Measurements from ENCODE around the gene IRF2BP2.

Gene IRF2BP2

GRCh38 chr1:234582681-234583301, 27.2 kb downstream of the IRF2BP2 start:
- no peak for DNase-seq

- no peak for DNase-seq
Measured at GRCh38 chr1:234582186-234582585, 27.8 kb downstream of the IRF2BP2 start.

DNA sequence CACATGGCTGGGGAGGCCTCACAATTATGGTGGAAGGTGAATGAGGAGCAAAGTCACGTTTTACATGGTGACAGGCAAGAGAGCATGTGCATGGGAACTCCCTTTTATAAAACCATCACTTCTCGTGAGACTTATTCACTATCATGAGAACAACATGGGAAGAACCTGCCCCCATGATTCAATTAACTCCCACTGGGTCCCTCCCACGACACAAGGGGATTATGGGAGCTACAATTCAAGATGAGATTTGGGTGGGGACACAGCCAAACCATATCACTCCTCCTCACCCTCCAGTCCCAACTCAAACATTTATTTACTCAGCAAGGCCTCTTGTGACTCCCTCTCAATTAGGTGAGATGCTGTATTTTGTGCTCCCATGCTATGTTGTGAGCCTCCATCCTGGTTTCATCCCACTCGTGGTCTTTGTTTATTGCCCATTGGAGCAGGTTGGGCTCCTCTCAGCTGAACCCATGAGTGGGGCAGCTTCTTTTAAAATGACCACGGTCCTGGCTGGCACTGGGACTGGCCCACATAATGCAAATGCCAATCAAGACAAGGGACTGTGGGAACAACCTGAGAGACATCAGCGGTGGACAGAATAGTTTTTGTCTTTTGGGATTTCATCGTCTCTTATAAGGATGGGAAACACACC, 28.8 kb downstream of the IRF2BP2 start:
- no peak for DNase-seq

GRCh38 chr1:234579967-234580366, 30.0 kb downstream of the IRF2BP2 start:
- peak; percentile 31 to 80 (median 57) for DNase-seq

- DNase-seq, result no peak
Measured at GRCh38 chr1:234578735-234579134, 31.2 kb downstream of the IRF2BP2 start.

DNA sequence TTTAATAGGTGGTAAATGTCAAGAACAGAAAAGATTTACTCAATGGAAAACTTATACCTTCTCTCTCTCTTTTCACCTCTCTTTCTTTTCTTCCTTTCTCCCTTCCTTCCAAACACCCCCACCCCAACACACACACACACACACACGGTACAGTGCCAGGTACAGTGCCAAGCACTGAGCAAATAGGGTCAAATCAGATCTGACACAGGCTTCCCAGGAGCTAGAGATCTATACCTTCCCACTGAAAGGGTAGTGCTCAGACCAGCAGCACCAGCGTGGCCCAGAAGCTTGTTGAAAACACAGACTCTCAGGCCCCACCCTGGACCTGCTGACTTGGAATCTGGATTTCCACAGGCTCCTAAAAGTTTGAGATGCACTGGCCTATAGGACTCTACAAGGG, 31.9 kb downstream of the IRF2BP2 start:
- no peak for DNase-seq

GRCh38 chr1:234573711-234574299, 36.2 kb downstream of the IRF2BP2 start:
- DNase-seq, result peak; percentile 14 to 57 (median 43)

DNA sequence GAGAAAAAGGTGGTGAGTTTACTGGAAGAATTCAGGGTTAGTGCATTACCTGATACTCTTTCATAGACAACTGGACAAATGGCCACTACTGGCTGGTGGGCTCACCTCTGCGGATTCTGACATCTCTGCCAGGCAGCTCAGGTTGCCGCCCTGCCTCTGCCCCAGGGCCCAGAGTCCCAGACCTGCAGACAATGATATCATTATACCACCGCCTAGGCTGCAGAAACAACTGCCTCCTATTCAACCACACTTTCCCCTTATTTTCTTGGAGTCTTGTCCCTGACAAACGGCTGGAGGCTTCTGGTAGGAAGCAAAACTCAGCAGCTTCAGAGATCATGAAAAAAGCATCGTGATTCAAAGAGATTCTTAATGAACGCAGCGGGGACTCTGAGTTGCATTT, 37.0 kb downstream of the IRF2BP2 start:
- no peak for DNase-seq

GRCh38 chr1:234571702-234572101, 38.3 kb downstream of the IRF2BP2 start:
- DNase-seq, result no peak

- DNase-seq, result no peak
Measured at GRCh38 chr1:234570329-234571120, 39.5 kb downstream of the IRF2BP2 start.

GRCh38 chr1:234568345-234568744, 41.6 kb downstream of the IRF2BP2 start:
- DNase-seq, result no peak

- no peak for DNase-seq
Measured at GRCh38 chr1:234565132-234565531, 44.8 kb downstream of the IRF2BP2 start.

DNA sequence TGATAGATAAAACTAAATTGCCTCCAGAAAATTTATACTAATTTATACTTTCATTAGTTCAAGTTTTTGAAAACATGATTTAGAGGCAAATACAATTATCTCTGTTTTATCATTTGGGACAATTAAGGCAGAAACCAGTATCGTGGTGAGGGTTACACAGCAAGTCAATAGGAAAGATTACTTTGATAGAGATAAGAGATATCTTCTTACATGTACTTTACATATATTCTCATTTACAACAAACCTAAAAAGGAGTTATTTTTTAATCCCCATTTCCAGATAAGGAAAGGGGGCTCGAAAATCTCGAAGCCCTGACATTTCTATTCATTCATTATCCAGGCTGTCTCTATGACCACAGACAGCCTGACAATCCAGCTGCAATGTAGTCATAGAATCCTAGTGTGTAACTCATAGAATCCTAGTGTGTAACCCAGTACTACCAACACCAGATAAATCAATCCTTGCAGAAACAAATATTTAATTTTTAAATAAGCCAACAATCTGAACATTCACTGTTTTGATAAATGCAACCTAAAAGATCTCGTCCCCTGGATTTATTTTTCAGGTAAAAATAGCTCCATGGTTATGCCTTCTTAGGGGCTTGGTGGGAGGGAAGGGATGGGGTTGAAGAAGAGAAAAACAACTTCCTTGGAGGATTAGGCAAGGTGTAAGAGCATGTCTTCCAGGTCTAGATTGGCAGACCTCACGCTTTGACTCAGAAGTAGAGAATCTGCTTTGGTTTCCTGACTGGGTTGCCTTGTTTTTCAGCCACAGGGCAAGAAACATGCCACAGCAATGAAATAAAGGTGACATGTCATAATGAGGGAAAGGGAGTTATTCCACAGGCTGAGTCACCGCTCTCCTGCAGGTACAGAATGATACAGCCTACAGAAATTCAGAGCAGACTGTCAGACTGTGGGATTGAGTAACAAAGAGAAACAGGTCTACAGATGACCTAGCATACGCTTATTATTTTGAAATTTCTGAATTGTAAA, 45.6 kb downstream of the IRF2BP2 start:
- no peak for DNase-seq

DNA sequence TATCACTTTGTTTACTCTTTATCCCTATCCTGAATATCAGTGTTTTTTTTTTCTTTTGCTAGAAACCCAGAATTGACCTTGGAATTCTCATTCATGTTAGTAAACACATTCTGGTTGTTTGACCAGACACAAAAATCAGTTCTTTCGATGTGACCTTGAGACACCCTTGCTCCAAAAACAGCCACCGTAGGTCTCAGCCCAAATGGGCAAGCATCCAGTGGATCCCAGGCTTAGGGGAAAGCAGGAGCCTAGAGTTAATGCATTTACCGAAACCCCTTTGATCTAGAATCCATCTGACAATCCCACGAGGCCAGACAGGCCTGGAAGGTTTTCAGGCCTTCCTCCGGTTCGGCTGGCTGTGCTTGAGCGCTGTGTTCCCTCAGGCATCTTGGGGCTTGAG, 47.6 kb downstream of the IRF2BP2 start:
- DNase-seq, result no peak

DNA sequence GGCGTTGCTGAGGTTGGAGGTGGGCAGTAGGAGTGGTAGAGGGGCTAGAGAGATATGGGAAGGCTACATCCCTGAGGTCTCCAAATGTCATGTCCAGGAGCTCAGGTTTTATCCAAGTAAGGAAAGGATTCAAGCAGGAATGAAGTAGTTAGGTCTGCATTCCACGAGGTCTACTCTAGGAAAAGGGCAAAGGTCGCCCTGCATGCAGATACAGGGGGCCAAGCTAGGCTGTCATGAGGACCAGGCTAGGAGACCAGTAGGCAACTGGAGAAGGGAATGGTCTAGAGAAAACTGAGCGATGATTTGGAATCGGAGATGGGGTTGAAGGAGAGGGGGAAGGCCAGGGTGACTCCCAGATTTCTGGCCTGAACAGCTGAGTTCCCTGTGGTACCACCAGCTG, 48.7 kb downstream of the IRF2BP2 start:
- DNase-seq, result no peak

GRCh38 chr1:234559902-234560676, 49.9 kb downstream of the IRF2BP2 start:
- no peak for DNase-seq

GRCh38 chr1:234559152-234559901, 50.7 kb downstream of the IRF2BP2 start:
- DNase-seq, result no peak

DNA sequence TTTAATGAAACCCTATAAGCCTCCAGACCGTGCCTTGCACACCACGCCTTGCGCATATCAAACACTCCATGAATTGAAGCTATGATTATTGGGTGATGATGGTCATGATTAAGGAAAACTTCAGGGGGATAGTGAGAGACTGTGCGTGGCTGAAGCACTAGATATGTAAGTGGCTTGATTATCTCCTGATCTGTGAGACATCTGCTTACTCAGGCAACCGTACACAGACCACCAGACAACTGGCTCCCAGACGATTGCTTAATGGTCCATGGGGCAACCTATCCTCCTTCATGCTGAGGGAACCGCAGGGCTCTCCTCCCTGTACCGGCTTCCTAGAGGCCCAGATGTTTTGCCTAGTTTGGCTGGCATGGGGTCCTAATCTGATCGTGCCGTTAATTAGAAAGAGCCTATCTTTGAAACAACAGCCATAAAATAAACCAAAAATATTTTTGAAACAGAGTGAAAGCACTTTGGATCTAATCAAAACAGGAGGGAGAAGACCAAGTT, 51.6 kb downstream of the IRF2BP2 start:
- DNase-seq, result no peak

DNA sequence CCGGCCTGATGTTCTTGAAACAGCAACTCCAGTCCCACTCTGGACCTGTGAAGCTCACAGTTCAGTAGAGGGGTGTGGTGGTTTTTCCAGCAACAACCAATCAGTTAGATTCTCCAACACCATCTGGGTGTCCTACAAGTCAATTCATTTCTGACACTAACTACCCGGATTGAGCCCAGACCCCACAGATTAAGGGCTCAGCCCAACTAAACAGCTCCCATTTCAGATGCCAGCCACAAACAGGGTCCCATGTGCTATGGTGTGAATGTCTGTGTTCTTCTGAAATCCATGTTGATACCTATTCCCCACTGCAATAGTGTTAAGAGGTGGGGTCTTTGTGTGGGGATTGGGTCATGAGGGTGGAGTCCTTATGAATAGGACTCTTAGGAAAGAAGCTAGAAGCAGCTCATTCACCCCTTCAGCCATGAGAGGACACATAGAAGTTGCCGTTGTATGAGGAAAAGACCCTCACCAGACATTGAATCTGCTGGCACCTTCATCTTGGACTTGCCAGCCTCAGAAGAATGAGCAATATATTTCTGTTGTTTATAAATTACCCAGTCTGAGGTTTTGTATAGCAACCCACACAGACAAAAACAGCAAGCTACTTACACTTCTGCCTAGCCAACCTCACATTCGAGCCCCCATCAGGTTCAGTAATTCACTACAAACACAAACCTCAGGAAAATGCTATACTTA, 53.6 kb downstream of the IRF2BP2 start:
- DNase-seq, result no peak
